HG02884 (cell line): ENCODE data around the gene CERS1.

Source experiments
- ATAC-seq: cut with Tn5 transposase; IDR thresholded peaks from one replicate; pipeline ENCODE4 v1.9.1; 2021; ENCODE audit warnings: mild to moderate bottlenecking, moderate library complexity; ENCODE audit not compliant: unreplicated experiment

CERS1 gene

DNA sequence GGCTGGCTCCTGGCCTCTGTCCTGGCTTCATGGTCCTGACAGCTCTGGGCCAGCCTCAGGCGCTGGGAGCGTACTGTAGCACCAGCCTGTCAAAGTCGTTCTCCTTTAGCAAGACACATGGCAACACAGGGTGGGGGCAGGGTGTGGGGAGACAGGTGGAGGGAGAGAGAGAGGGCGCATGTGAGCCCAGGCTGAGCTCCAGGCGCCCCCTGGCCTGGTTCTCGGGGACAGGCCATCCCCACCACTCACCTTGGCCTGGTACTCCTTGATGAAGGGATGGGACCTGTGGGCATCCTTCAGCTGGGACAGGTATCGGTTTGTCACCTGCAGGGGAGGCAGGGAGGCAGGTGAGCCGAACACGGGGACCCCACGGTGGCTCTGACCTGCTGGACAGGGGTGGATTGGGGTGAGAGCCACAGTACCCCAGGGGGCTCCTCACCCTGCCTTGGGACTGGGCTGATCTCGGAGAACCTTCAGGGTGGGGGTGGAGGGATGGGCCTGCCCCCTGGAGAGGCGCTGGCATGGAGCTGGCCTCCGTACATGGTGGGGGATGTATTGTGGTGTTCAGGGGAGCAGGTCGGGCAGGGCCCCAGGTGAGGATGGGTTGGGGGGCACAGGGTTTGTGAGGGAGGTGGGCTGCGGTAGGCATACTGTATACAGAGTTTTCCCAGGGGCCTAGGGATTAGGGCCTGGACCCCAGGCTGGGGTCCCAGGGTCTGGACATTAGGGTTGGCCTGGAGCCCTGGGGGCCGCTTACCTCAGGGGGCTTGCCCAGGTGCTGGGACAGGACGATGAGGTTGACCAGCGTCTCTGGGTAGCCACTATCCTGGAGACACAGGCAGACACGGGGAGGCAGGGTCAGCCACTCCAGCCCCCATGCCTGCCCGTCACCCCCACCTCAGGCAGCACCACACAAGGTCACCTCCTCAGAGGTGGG lies 3.9 kb upstream of the CERS1 start:
- no peak for ATAC-seq

DNA sequence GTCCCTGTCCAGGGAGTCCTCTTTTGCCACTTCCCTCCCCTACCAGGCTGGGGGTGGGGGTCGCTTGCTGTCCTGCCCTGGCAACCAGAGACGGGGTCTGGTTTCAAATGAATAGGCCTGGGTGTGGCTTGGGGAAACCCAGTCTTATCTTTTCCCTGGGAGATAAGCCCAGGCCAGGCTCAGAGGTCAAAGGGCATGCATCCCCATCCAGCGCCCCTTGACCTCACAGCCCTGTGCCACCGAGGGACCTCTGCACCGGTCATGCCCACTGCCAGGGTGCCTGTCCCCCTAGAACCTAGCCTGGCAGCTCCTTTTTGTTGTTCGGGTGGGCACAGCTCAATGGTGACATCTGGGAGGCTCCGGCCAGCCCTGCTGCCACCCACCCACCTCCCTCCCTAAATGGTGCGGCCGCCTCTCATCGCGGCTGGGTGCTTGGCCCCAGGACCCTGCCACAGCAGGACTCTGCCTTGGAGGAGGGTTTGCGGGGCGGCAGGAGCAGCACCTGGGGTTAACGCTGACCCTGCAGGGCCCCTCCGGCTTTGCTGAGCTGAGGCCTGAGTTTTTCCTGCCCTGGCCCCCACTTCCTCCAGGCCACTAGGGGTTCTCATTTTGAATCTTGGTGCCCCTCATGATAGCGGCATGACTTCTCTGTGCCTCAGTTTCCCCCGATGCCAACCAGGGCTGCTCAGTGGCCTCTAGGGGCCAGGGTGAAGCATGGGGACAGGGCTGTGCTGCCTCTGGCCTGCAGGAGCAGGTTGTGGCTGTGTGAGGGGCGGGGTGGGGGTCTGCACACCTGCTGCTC lies 2.9 kb upstream of the CERS1 start:
- no peak for ATAC-seq

GRCh38 chr19:18898081-18898606 lies 2.2 kb upstream of the CERS1 start:
- no peak for ATAC-seq

DNA sequence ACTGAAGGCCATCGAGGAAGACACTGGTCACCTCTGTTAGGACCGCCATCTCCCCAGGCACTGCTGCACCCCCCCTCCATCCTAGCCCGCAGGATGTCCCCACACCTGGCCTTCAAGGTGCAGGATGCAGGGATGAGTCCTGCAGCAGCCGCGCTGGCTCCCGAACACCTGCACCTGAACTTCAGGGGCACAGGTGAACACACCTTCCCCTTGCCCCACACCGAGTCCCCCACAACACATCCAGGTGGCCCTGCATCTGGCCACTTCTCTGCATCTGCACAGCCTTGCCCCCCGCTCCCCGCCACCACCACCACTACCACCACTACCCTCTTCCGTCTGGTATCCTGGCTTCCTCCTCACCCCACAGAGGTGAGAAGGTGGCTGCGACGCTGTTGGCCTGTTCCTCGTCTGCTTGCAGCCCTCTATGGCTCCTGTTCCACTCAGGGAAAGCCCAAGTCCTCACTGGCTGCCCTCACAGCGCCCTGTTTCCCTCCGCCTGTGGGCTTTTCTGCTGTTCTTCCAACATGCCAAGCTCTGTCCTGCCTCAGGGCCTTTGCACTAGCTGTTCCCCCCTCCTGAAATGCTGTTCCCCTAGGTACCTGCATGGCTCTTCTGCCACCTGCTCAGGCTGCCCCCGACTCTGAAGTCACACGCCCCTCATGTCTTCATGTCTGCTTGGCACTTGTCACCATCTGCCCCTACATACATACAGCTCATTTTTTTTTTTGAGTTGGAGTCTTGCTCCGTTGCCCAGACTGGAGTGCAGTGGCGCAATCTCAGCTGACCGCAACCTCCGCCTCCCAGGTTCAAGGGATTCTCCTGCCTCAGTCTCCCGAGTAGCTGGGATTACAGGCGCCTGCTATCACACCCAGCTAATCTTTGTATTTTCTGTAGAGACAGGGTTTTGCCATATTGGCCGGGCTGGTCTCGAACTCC lies 1.4 kb upstream of the CERS1 start:
- no peak for ATAC-seq

DNA sequence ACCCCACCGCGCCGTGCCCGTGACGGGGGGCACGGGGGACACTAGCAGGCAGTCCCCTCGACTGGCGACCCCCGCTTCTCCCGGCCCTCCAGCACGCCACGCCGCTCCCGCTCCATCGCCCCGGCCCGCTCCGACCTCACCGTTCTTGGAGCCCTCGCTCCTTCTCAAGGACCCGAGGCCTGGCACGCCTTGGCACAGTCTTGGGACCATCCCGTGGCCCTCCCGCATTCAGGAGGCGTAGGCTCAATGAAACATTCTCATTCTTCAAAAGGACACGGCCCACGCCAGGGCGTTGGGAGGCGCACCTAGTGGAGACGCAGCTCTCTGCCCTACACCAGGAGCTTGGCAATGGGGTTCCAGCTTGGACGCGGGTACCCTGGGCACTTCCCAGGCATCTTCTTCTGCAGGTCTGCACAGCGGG lies 473 bp upstream of the CERS1 start:
- ATAC-seq, result no peak

DNA sequence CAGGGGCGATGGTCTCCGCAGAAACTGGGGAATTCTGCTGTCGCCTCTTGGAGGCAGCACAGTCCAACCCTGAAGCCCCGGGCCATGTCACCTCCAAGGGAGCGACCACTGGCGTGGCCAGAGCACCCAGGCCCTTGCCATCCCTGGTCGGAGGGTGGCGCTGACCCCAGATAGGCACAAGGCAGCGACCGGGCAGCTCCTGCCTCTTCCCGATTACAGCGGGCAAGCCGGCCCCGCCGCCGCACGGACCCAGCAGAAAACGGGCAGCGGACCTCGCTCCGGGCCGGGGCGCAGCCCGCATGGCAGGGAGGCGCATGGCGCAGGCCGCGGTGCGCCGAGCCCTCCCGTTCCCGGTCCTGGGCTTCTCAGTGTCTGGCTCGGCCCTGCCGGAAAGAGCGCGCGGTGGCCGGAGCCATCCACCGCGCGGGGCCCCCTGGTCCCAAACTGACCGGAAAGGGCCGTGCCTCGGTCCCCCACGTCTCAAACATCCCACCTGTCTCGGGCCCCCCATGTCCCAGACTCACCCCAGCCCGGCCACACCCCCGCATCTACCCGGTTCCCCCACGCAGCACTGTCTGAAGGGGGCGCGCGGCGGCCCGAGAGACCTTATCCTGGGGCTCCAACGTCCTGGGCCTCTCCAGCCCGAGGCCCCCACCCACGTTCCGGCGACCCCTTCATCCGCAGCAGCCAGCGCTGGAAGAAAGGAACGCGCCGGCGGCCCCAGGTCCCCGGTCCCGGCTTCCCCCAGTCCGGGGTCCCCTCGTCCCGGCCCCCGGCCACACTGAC lies 727 bp downstream of the CERS1 start:
- no peak for ATAC-seq

DNA sequence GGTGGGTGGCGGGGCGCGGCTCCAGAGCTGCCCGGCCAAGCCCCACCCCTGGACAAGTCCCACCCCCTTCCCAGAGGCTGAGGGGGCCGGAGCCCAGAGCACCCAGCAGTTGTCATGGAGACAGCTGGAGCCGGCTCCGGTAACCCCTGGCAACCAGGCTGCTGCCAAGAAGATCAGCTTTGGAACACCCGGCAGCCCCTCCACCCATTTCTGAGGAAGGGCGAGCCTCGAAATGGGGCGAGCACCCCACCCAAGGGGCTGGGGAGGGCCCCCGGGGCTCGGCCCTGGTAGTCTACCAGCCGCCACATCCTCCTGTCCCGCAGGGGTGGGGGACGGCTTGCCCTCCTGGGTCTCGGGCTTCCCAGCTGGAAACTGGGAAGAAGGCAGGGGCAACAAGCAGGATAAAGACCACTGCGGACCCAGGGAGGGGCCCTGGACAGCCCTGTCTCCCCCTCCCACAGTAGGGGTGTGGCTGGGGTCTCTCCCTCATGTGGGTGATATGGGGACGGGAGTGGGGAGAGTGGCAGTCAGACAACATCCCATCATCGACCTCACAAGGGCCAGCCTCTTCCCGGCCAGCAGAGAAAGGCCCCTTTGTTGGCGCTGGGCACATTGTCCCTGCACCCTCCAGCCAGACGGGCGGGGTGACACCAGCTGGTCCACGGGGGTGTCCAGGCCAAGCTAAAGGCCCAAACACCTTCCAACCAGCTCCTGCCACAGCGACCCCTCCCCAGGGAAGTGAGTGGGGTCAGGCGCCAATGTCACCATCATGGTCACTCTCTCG lies 1.5 kb downstream of the CERS1 start:
- no peak for ATAC-seq

DNA sequence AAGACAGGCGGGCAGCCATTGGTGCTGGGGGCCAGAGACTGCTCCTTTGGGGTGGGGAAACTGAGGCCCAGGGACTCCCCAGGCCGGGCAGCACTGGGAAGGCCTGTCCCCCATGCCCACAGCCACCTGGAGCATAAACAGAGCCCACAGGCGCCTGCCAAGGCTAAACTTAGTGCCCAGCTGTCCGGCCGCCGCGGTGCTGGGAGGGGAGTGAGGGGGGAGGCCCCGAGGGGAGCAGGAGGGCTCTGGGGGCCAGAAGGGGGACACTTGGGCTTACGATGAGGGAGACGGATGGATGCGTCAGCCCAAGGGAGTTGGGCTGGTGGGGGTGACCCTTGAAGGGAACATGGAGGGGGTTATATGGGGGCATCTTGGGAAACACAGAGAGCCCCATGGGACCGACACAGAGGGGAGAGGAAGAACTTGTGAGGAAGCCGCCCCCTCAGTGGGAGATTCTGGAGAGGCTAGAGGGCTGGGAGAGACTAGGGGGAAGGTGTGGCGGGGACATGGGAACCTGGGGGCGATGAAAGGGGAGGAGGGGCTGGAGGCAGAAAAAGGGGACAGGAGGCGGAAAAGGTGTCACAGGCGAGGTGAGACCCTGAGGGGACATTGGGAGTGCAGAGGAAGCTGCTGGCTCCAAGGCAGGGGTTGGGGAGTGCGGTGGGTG lies 2.2 kb downstream of the CERS1 start:
- no peak for ATAC-seq

- ATAC-seq, result no peak
Observed at GRCh38 chr19:18889949-18890745, 5.8 kb downstream of the CERS1 start.

- no peak for ATAC-seq
Observed at GRCh38 chr19:18886972-18887371, 9.0 kb downstream of the CERS1 start.

GRCh38 chr19:18883526-18884304 lies 12.2 kb downstream of the CERS1 start:
- no peak for ATAC-seq

GRCh38 chr19:18881491-18881890 lies 14.5 kb downstream of the CERS1 start:
- ATAC-seq, result no peak

DNA sequence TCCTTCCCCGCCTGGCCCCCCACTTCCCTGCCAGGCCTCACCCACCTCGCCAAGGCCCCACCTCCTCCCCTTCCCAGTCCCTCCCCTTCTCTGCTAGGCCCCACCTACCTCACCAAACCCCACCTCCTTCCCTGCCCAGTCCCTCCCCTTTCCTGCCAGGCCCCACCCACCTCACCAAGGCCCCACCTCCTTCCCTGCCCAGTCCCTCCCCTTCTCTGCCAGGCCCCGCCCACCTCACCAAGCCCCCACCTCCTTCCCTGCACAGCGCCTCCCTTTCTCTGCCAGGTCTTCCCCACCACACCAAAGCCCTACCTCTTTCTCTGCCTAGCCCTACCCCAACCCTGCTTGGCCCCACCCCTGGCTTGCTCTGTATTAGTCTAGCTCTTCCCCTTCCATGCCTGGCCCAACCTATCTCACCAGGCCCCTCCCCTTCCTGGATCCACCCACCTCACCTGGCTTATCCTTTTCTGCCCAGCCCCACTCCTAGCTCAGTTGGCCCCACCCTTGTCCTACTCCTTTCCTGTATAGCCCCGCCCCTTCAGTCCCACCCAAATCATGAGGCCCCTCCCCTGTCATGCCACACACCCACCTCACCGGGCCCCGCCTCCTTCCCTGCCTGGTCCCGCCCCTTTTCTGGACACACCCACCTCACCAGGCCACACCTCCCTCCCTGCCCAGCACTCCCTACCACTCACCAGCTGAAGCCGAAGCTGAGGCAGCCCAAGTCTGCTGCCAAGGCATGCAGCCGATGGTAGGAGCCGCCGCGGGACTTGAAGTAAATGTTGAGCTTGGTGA lies 16.2 kb downstream of the CERS1 start:
- no peak for ATAC-seq

DNA sequence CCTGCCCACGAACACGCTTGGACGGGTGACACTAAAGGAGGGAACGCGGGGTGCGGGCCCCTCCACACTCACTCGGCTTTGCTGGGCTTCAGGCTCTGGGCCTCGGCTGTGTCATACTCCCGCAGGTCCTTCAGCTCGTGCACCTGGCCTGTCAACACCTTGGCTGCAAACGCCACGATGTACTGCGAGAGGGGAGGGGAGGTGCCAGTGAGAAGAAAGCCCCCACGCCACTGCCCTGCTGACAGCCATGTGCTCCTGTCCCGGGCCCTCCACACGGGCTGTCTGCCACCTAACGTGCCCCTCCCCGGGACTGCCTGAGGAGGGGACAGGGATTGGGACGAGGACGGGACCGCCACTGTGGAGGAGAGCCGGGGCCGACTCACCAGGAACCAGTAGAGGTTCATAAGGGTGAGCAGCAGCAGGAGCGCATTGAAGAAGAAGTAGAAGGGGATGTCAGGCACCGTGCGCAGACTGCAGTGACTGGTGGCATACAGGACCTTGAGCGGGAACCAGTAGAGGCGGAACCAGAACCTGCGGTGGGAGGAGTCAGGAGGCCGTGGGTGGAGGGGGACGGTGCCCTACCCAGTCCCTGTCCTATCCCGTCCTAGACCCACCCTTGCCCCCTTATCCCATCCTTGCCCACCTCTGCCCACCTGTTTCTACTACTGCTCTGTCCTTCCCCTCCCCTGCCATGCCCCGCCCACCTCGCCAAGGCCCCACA lies 16.9 kb downstream of the CERS1 start:
- ATAC-seq, result no peak

- ATAC-seq, result no peak
Observed at GRCh38 chr19:18878058-18878797, 17.7 kb downstream of the CERS1 start.
